Activated naive CD4-positive, alpha-beta T cell treated with Interleukin-2 at 50 U/mL for 16 hours (primary cell): ENCODE data around the gene SGCB.
"Not testable (repeated sequence)": the region's sequence is repeated elsewhere in the genome, so short reads cannot be mapped to it uniquely, and the experiment has no call there.

Experiments
- DNase-seq: peaks from one replicate; pipeline ENCODE4 v3.0.0-alpha.2; 2020

The SGCB gene, protein sequence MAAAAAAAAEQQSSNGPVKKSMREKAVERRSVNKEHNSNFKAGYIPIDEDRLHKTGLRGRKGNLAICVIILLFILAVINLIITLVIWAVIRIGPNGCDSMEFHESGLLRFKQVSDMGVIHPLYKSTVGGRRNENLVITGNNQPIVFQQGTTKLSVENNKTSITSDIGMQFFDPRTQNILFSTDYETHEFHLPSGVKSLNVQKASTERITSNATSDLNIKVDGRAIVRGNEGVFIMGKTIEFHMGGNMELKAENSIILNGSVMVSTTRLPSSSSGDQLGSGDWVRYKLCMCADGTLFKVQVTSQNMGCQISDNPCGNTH

GRCh38 chr4:52038103-52038912, at the start of gene SGCB:
TSS of gene SGCB (minus strand) at chr4:52038299. CDS start at chr4:52038259, 40 bp downstream.
- peak; percentile 78 for DNase-seq

- not testable (repeated sequence) for DNase-seq
Measured at GRCh38 chr4:52086425-52086824, 48.3 kb upstream of the SGCB start.

GRCh38 chr4:52081216-52081615, 43.1 kb upstream of the SGCB start:
- DNase-seq: no peak

- no peak for DNase-seq
Measured at GRCh38 chr4:52079659-52080058, 41.6 kb upstream of the SGCB start.

DNA sequence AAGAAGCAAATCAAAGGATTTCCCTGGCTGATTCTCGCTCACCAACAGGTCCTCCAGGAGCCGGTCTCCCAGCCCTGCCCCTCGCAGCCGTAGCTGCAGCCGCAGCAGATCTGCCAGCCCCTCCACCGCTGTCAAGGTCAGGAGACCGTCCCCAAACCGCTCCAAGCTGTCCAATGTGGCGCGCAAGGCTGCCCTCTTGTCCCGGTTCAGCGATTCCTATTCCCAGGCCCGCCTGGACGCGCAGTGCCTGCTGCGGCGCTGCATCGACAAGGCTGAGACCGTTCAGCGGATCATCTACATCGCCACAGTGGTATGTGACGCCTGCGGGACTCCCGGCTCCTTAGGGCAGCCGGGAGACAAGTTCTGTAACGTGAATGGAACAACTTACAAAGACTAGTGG, 38.6 kb upstream of the SGCB start:
- DNase-seq: no peak

DNA sequence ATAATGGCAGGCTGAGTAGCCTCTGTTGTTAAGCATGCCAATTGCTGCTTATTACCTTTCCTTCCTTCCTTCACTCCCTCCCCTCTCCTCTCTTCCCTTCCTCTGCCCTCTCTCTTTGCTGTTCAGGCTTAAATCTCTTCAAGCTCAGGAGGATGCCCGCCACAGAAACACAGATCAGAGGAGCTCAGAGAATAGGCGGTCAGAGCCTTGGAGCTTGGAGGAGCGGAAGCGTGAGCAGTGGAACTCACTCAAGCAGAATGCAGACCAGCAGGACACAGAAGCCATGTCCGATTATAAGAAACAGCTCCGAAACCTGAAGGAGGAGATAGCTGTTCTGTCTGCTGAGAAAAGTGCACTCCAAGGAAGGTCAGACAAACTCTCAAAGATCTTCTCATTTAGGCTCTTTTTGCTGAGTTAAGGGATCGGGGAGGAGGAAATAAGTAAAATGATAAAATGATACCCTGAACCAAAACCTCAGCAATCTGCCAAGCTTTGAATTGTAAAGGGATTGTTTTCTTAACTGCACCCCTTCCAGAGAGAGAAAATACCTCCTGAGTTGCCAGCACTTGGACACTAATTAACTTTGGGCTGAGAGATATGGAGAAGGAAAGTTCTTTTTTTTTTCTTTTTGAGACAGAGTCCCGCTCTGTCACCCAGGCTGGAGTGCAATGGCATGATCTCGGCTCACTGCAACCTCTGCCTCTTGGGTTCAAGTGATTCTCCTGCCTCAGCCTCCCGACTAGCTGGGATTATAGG, 33.9 kb upstream of the SGCB start:
- no peak for DNase-seq

DNA sequence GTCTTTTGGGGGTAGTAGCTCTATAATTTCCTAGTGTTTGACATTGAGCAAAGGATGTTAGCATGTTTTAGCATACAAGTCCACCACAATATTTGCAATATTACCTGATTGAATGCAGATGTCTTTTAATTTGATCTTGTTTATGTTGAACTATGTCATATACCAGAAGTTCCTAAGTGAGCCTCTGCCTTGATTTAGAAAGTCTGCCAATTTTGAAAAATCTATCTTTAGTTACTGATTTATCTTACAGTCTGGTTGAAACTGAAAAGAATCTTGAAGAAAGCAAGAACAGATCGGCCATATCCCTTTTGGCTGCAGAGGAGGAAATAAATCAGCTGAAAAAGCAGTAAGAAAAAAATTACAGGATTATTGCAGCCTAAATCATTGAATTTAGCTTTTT, 31.5 kb upstream of the SGCB start:
- DNase-seq: no peak

- DNase-seq: no peak
Measured at GRCh38 chr4:52059372-52059771, 21.3 kb upstream of the SGCB start.

DNA sequence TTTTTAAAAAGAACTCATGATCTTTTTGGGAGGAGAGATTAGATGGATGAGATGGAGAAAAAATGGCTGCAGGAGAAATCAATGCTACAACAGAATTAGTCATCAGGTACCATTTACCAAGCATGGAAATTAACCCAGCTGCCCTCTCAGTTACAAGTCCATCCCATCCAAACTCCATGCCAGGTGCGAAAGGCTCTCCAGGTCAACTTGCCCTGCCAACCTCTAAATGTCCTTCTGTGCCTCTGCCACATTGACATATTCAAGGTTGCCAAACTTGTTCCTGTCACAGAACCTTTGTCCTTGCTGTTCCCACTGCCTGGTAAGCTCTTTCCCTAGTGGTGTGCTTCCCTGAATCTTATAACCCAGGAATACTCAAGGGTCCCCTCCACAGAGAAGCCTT, 20.2 kb upstream of the SGCB start:
- DNase-seq: no peak

DNA sequence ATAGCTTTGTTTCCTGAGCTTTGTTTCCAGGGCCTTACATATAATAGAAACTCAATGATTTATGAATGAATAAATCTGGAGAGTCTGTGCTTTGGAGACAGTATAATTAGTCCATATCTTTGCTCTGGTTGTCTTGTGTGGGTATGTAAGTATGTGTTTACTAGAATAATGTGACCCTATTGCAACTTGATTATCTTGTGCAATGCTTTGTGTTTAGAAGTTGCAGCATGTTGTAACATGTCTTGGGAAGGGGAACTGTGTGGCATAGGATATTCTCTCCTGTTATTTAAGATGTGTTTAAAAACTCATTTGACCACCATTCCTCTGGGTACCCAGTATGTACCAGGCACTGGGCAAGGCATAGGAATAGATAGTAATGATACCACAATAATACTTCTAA, 19.1 kb upstream of the SGCB start:
- DNase-seq: no peak

DNA sequence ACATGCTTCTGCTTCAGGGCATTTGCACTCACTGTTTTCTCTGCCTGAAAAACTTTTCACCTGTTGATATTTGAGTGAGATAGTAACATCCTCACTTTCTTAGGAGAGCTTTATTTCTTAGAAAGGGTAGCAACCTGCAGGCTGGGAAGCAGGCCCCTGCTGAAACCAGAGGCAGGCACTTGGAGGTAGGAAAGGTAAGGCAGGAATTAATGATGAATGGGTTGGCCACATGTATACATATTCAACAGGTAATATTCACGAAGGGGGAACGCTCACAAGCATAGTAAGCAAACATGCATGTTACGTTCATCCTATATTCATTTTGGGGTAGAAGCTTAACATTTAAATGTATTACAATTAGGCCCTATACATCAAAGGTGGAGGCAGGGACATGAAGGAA, 16.2 kb upstream of the SGCB start:
- no peak for DNase-seq

DNA sequence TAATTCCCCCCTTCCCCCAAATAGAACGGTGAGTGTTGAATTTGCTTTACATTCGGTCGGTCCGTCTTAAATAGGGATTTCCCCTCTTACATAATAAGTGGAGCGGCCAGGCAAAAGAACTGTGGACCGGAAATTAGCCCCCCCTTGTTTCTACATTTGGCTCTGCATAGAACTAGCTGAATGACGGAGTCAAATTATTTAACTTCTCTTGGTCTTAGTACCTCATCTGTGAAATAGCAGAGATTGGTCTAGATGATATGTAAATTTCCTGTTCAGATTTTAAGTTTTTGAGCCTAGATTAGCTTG, 14.3 kb upstream of the SGCB start:
- DNase-seq: no peak

DNA sequence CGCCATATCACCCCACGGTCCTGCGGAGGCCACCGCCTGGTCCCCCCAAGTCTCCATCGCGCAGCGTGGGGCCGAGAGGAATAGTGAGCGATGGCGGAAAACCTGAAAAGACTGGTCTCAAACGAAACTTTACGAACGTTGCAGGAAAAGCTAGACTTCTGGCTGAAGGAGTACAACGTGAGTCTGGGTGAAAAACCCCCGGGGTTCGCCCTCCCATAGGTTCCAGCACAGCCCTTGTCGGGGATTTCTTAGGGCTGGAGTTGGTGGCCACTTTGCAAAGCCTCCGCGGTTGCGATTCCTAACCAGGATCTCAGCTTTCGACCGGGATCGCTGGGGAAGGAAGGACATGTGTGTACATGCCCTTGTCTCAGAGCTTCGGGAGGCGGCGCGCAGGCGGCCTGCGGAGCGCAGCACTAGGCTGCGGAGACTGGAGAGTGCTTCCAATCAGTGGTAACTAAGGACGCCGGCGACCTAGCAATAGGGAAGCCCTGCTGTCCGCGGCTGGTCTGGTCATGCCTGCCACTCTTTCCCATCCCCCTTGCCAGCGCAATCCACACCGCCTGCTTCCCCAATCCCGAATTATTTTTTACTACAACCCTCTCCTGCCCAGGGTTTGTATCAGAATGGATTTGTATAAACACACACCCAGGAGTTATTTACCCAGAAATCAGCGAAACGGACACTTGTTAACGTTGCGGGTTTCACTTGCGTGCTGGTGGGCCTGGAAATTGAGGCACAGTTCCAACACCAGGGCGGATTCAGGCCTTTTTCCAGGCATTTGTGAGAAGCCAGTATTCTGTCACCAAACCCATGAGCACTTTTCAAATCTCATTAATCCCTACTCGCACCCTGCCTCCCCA, 13.7 kb upstream of the SGCB start:
- DNase-seq: no peak

GRCh38 chr4:52051213-52051614, 13.1 kb upstream of the SGCB start, which contains the start of gene SPATA18:
TSS of gene SPATA18 (plus strand) at chr4:52051304. CDS start at chr4:52051705, 401 bp downstream.
- no peak for DNase-seq

GRCh38 chr4:52049266-52049665, 11.2 kb upstream of the SGCB start:
- no peak for DNase-seq

- no peak for DNase-seq
Measured at GRCh38 chr4:52045028-52045427, 6.9 kb upstream of the SGCB start.

DNA sequence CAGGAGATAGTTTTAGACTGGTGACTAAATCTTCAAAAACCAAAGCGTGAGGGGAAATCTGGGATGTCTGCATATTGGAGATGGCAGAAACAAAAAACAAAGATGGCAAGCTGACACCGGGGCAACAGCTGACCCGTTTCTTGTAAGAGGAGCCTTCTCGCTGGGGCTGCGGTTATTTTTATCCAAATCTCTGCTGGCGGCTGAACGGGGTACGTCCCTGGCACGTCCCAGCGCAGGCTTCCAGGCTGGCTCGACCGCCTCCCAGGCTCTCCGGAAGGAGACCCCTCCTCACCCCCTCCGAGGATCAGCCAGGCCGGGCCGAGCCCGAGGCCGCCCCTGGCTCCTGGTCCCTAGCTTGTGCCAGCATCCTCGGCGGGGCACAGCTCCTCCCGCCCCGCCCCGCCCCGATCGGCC, 403 bp downstream of the SGCB start:
- DNase-seq: no peak

- DNase-seq: no peak
Measured at GRCh38 chr4:52036886-52037530, 1.1 kb downstream of the SGCB start.

GRCh38 chr4:52035190-52035589, 2.9 kb downstream of the SGCB start:
- DNase-seq: no peak

- no peak for DNase-seq
Measured at GRCh38 chr4:52032005-52032404, 6.1 kb downstream of the SGCB start.

GRCh38 chr4:52028970-52029369, 9.1 kb downstream of the SGCB start:
- DNase-seq: no peak
